H1 (cell line): ENCODE results near the gene ODR4.

Experiments
- EP300 ChIP-seq, 2 experiments: IDR thresholded peaks; 1 replicate in 1 of 2; 2 replicates in 1 of 2; pipeline ENCODE4 v1.6.1; 2011 to 2012; ENCODE audit warnings: low read depth in 2 of 2, low read length in 2 of 2, mild to moderate bottlenecking in 2 of 2, borderline replicate concordance in 1 of 2, inconsistent platforms in 1 of 2, moderate library complexity in 1 of 2
- GABPA ChIP-seq: IDR thresholded peaks from 2 replicates; pipeline ENCODE4 v1.6.1; 2011; ENCODE audit warnings: mild to moderate bottlenecking, low read length, moderate library complexity, borderline replicate concordance; ENCODE audit not compliant: insufficient read depth
- JUN ChIP-seq: IDR thresholded peaks from 2 replicates; pipeline ENCODE4 v1.6.1; 2011; ENCODE audit warnings: low read depth, mild to moderate bottlenecking, improper control_type of control experiment, low read length
- KDM1A ChIP-seq: fragments of 200-600, 300-600 bp; sonication (generic); IDR thresholded peaks from 2 replicates; pipeline ENCODE4 v1.7.1; 2016; ENCODE audit warnings: mild to moderate bottlenecking, low read length, borderline replicate concordance
- NRF1 ChIP-seq: IDR thresholded peaks from 2 replicates; pipeline ENCODE4 v1.6.1; 2011; ENCODE audit warnings: mild to moderate bottlenecking, low read depth, low read length, improper control_type of control experiment
- POLR2A ChIP-seq, 2 experiments: IDR thresholded peaks; 1 replicate in 1 of 2; 2 replicates in 1 of 2; pipeline ENCODE4 v1.6.1; 2011; ENCODE audit warnings: low read depth in 2 of 2, low read length in 2 of 2, mild to moderate bottlenecking in 2 of 2; ENCODE audit errors: control extremely low read depth in 1 of 2
- RAD21 ChIP-seq, 2 experiments: IDR thresholded peaks in 1 of 2; conservative IDR thresholded peaks in 1 of 2; 2 replicates each; pipeline ENCODE4 v1.6.1; 2011; ENCODE audit warnings: low read depth in 2 of 2, low read length in 2 of 2, improper control_type of control experiment in 1 of 2, inconsistent platforms in 1 of 2, mild to moderate bottlenecking in 1 of 2, moderate library complexity in 1 of 2
- TF ChIP-seq, protein P1 (sequence below), 3 experiments: IDR thresholded peaks; 1 replicate in 2 of 3; 2 replicates in 1 of 3; pipeline versions ENCODE4 v1.5.1 to v1.6.1; 2011; ENCODE audit warnings: low read length in 3 of 3, mild to moderate bottlenecking in 3 of 3, inconsistent platforms in 2 of 3, low read depth in 1 of 3, moderate library complexity in 1 of 3; ENCODE audit not compliant: insufficient read depth in 1 of 3; ENCODE audit errors: control extremely low read depth in 1 of 3

GRCh38 chr1:186421446-186421845 is 45.8 kb downstream of the ODR4 start:
- no peak for TF ChIP-seq NRF1
- no peak for TF ChIP-seq POLR2A (IDR thresholded peaks at IDR 0.05; ENCODE audit: control extremely low read depth in 1 of 2, low read depth in 2 of 2, low read length in 2 of 2)
- TF ChIP-seq JUN = no peak
- no peak for TF ChIP-seq KDM1A
- no peak for TF ChIP-seq GABPA
- no peak for TF ChIP-seq EP300 (IDR thresholded peaks at IDR 0.05; ENCODE audit: borderline replicate concordance in 1 of 2, low read depth in 2 of 2, low read length in 2 of 2)
- TF ChIP-seq RAD21 (IDR thresholded peaks at IDR 0.05 in 1 of 2, conservative IDR thresholded peaks at IDR 0.05 in 1 of 2; ENCODE audit: low read depth in 2 of 2, low read length in 2 of 2) = no peak
- TF ChIP-seq, protein P1, sequence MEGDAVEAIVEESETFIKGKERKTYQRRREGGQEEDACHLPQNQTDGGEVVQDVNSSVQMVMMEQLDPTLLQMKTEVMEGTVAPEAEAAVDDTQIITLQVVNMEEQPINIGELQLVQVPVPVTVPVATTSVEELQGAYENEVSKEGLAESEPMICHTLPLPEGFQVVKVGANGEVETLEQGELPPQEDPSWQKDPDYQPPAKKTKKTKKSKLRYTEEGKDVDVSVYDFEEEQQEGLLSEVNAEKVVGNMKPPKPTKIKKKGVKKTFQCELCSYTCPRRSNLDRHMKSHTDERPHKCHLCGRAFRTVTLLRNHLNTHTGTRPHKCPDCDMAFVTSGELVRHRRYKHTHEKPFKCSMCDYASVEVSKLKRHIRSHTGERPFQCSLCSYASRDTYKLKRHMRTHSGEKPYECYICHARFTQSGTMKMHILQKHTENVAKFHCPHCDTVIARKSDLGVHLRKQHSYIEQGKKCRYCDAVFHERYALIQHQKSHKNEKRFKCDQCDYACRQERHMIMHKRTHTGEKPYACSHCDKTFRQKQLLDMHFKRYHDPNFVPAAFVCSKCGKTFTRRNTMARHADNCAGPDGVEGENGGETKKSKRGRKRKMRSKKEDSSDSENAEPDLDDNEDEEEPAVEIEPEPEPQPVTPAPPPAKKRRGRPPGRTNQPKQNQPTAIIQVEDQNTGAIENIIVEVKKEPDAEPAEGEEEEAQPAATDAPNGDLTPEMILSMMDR (IDR thresholded peaks at IDR 0.05; ENCODE audit: control extremely low read depth in 1 of 3, insufficient read depth in 1 of 3, low read depth in 1 of 3, low read length in 3 of 3) = no peak
